HL-60/S4 treated with phorbol 12-myristate 13-acetate at 8.2 ng/mL for 4 days and 3 days (cell line): ENCODE measurements around the gene ANKK1.

Experiments used
- in situ Hi-C: fragments of 300-500 bp; cut with MboI; formaldehyde crosslinking; loops from 2 replicates; pipeline ENCODE4 v1.15.0; 2022; ENCODE audit warnings: low sequenced_read_pairs

The ANKK1 gene

GRCh38 chr11:113377681-113378412 is 9.7 kb upstream of the ANKK1 start:
- in situ Hi-C loops, result no loop called here

DNA sequence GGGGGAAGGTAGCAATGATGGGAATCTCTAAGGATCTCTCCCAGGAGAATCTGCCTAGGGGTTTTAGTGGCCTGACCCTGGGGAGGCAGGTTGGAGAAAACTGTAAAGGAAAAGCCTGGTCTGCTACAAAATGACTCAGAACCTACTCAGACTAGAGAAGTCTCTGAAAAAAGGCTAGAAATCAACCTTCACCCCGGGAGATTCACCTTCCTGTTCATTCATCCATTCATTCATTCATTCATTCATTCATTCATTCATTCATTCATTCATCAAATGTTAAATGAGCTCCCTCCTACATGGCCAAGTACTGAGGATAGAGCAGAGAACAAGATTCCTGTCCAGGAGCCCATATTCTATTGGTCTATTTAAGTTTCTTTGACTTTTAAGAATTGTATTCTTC is 8.9 kb upstream of the ANKK1 start:
- in situ Hi-C loops, result no loop called here

- in situ Hi-C loops, result no loop called here
These were observed 5.5 kb upstream of the ANKK1 start for GRCh38 chr11:113382121-113382520.

DNA sequence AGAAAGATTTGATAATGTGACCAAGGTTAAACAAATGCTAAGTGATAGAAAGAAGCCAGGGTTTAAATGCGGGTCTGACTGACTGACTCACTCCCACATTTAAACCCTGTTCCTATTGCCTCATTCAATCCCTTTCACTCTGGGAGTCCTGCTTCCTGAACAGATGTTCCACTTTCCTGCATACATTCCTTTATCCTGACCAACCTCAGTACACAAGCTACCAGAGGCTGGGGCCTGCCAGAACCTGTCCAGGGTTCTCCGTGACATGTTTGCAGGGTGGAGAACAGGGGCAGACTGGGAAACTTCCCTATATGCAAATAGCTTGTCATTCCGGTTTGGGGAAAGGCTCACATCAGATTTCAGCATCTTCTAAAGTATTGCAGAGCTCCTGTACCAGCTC is 3.0 kb upstream of the ANKK1 start:
- in situ Hi-C loops, result no loop called here

GRCh38 chr11:113385749-113386148 is 1.8 kb upstream of the ANKK1 start:
- in situ Hi-C loops, result no loop called here

GRCh38 chr11:113386866-113387265 is 713 bp upstream of the ANKK1 start:
- in situ Hi-C loops, result no loop called here

- in situ Hi-C loops, result no loop called here
These were observed 1.7 kb downstream of the ANKK1 start for GRCh38 chr11:113389272-113389671.

- in situ Hi-C loops, result no loop called here
These were observed 4.8 kb downstream of the ANKK1 start for GRCh38 chr11:113392236-113392921.

DNA sequence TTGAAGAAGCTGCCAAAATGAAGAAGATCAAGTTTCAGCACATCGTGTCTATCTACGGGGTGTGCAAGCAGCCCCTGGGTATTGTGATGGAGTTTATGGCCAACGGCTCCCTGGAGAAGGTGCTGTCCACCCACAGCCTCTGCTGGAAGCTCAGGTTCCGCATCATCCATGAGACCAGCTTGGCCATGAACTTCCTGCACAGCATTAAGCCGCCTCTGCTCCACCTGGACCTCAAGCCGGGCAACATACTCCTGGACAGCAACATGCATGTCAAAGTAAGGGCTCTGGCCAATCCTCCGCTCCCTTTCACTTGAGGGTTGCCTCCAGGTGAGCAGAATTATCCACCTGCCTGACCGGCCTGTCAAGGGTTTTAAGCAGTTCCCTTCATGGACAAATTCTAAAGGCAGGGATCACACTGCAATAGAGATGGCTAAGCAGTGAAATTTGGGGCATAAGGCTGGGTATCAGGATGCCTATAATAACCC is 6.0 kb downstream of the ANKK1 start:
- in situ Hi-C loops, result no loop called here

- in situ Hi-C loops, result no loop called here
These were observed 7.3 kb downstream of the ANKK1 start for GRCh38 chr11:113394919-113395318.

- in situ Hi-C loops, result no loop called here
These were observed 8.3 kb downstream of the ANKK1 start for GRCh38 chr11:113395782-113396336.

DNA sequence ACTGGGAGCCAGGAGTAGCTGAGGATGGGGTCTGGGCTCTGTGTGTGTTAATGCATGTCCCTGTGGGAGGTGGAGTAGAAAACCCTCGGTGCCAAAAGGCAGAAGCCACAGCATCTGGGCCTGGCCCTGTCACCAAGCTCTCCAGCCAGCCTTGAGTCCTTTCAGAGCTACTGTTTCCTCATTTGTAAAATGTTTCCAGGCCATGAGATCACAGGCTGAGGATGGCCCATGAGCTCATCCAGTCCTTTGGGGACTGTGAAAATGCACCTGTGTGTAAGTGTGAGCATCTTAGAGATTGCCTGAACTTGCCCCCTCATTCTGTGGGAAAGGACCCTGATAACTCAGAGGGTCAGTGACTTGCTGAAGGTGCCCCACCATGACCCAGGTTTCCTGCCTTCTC is 9.1 kb downstream of the ANKK1 start:
- in situ Hi-C loops, result no loop called here

GRCh38 chr11:113397212-113397611 is 9.6 kb downstream of the ANKK1 start:
- in situ Hi-C loops, result no loop called here

- in situ Hi-C loops, result no loop called here
These were observed 10.2 kb downstream of the ANKK1 start for GRCh38 chr11:113397821-113398220.

DNA sequence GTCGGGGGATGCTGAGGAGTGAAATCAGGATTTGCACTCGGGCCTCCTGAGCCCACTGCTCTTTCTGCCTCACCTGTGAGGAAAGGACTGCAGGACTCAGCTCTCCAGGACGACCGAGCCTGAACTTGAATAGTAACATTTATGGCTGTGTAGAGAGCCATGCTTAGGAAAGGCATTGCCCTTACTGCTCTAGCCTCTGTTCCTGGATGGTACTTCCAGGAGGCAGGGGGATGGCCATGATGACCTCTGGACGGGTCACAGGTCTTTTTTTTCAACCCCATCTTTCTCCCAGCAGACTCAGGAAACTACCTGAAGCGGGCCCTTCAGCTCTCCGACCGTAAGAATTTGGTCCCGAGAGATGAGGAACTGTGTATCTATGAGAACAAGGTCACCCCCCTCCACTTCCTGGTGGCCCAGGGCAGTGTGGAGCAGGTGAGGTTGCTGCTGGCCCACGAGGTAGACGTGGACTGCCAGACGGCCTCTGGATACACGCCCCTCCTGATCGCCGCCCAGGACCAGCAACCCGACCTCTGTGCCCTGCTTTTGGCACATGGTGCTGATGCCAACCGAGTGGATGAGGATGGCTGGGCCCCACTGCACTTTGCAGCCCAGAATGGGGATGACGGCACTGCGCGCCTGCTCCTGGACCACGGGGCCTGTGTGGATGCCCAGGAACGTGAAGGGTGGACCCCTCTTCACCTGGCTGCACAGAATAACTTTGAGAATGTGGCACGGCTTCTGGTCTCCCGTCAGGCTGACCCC is 11.3 kb downstream of the ANKK1 start:
- in situ Hi-C loops, result no loop called here

- in situ Hi-C loops, result no loop called here
These were observed 13.2 kb downstream of the ANKK1 start for GRCh38 chr11:113400631-113401230.

GRCh38 chr11:113401718-113402117 is 14.1 kb downstream of the ANKK1 start:
- in situ Hi-C loops, result no loop called here

- in situ Hi-C loops, result no loop called here
These were observed 17.4 kb downstream of the ANKK1 start for GRCh38 chr11:113404859-113405430.

- in situ Hi-C loops, result no loop called here
These were observed 18.3 kb downstream of the ANKK1 start for GRCh38 chr11:113405724-113406478.

DNA sequence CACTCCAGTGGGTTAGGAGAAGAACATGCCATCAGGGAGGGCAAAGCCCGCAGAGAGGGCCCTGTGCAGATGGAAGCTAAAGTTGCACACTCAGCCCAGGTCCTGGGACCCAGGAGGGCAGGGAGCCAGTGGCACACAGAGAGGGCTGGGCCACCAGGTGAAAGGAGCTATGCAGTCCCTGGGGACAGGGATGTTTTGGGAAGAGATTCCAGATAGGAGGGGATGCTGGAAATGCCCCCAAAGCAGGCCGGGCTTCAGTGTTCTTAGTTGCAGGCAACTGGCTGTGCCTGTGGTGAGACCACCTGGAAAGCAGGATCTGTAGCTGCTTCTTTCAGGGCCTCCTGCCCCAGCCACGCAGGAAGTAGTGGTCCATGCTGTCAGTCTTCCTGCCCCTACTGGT is 19.6 kb downstream of the ANKK1 start:
- in situ Hi-C loops, result no loop called here
